GM18519 (cell line): ENCODE measurements around the gene NLRX1.
"Not testable (repeated sequence)": the region's sequence is repeated elsewhere in the genome, so short reads cannot be mapped to it uniquely, and the experiment has no call there.

Source experiments
- ATAC-seq: cut with Tn5 transposase; IDR thresholded peaks from one replicate; pipeline ENCODE4 v1.9.1; 2021; ENCODE audit warnings: mild to moderate bottlenecking, moderate library complexity; ENCODE audit not compliant: unreplicated experiment, low FRiP score

The NLRX1 gene, protein sequence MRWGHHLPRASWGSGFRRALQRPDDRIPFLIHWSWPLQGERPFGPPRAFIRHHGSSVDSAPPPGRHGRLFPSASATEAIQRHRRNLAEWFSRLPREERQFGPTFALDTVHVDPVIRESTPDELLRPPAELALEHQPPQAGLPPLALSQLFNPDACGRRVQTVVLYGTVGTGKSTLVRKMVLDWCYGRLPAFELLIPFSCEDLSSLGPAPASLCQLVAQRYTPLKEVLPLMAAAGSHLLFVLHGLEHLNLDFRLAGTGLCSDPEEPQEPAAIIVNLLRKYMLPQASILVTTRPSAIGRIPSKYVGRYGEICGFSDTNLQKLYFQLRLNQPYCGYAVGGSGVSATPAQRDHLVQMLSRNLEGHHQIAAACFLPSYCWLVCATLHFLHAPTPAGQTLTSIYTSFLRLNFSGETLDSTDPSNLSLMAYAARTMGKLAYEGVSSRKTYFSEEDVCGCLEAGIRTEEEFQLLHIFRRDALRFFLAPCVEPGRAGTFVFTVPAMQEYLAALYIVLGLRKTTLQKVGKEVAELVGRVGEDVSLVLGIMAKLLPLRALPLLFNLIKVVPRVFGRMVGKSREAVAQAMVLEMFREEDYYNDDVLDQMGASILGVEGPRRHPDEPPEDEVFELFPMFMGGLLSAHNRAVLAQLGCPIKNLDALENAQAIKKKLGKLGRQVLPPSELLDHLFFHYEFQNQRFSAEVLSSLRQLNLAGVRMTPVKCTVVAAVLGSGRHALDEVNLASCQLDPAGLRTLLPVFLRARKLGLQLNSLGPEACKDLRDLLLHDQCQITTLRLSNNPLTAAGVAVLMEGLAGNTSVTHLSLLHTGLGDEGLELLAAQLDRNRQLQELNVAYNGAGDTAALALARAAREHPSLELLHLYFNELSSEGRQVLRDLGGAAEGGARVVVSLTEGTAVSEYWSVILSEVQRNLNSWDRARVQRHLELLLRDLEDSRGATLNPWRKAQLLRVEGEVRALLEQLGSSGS

DNA sequence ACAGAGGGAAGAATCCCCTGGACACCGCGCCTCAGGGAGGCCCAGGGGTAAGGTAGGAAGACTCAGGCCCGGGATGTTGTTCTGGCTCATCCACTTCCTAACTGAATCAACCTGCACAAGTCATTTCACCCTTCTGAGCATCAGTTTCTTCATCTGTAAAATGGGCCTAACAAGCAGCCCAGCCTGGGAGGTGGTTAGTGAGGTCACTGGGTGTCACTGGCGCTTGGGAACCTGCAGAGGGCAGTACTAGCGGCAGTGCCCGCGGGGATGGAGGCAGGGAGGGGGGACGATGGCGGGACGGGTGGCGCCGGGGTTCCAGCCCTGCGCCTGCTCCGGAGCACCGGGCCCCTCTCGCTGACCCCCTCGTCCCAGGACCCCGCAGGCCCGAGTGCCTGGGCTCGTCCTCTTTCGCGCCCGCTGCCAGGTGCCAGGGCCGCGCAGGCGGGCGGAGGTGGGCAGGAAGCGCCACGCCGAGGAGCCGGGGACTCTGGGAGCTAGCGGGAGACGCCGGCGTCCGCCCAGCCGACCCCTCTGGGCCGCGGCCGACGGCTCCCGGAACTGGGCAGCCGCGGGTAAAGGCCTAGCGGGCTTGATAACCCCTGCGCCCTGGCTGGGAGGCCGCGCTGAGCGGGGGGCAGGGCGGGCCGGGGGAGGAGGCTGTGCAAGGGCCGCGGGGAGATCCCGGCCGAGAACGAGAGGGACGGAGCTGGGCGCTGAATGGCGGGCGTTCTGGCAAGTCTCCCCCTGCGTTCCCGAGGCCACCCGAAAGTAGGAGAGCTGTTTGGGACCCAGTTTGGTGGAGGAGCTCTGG is at the start of gene NLRX1:
Gene NLRX1 (plus strand): TSS at position 255 of the 811 bp plus-strand sequence. CDS start 2,679 bp downstream, outside the sequence.
- ATAC-seq = no peak

DNA sequence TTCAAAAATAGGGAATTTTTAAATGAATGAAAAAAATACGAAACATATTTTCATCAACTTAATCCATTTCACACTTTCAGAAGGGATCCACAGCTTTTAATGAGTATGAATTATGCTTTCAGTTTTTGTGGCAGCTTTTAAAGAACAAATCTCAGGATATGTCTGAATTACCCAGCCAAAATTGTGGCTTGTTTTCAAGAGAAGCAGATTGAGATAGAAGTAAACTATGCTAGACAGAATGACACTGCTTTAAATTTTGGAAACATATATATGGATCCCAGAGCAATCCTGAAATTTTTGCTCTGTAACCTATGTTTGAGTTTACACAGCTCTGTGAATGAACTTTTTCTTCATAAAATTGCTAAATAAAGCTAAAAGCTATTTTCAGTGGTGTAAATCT is 49.6 kb upstream of the NLRX1 start:
- no peak for ATAC-seq

DNA sequence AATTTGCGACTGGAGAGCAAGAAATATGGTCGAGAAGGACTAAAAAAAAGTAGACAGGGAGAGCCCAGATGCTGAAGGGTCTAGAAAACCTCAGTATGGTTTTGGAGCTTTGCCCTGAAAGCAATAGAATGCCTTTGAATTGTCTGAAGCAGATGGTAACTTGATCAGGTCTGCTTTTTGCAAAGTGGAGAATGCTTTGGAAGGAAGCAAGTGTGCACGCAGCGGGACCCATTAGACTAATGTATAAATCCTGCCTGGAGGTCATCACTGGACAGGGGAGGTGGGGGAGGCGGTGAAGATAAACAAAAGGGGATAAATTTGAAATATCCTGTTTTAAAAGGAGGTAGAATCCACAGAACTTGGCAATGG is 47.9 kb upstream of the NLRX1 start:
- no peak for ATAC-seq

DNA sequence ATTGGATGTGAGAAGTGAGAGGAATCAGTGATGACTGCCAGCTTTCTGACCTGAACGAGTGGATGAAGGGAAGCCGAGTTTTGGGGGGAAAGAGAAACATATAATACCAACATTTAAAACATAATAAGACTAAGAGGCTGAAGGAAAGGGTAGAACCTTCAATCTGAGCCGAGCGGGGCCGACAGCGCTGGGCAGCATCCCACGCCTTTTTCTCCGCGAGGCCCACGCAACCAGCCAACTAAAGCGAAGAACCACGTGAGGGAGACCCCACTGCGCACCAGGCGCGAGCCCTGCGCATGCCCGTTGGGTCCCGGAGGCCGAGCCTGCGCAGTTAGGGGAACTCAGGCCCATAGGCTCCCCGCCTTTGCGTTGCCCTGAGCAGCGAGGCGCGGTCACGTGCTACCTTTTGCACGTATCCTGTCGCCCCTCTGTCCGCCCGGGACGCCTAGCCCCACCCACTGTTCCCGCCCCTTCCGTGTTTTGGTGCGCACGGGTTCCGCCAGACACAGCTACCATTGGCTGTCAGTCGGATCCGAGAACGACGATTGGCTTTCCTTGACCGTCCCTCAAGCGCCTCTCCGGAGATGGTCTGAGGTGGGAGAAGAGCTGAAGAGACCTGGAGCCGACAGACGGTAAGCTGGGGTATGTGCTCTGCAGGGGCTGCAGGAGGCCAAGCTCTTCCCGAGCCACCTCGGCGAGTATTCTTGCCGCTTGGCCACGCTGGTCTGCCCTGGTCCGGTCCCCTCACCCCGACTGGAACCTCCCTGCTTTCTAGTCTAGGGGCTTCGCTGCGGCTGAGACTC is 47.3 kb upstream of the NLRX1 start, which contains the start of gene HINFP:
Gene HINFP (plus strand): TSS at position 573 of the 803 bp plus-strand sequence. CDS start 5,365 bp downstream, outside the sequence.
- ATAC-seq = peak; percentile 89

DNA sequence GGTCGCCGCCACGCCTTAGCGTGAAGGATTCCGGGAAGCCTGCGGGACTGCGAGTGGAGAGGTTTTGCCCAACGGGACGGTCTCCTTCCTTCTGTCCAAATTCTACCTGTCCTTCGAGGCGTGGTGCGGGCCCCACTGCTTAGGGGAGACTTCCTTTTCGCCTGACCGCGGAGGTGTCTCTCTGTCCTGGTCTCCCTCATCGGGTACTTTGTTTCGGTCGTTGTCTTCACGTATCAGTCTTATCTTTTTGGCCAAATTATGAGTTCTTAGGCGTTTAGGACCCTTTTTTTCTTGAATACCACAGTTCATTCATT is 46.8 kb upstream of the NLRX1 start:
- ATAC-seq = no peak

DNA sequence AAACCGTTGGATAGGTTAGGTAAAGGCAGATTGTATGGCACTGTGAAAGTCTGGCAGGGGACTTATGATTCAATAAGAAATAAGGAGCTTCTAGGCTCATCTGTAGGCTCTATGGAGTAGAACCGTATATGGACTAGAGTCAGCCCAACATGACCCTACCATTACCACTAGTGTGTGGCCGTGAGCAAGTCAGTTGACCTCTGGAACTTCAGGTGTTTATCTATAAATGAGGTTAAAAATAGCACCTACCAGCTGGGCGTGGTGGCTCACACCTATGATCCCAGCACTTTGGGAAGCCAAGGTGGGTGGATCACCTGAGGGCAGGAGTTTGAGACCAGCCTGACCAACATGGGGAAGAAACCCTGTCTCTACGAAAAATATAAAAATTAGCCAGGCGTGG is 42.7 kb upstream of the NLRX1 start:
- ATAC-seq = no peak

DNA sequence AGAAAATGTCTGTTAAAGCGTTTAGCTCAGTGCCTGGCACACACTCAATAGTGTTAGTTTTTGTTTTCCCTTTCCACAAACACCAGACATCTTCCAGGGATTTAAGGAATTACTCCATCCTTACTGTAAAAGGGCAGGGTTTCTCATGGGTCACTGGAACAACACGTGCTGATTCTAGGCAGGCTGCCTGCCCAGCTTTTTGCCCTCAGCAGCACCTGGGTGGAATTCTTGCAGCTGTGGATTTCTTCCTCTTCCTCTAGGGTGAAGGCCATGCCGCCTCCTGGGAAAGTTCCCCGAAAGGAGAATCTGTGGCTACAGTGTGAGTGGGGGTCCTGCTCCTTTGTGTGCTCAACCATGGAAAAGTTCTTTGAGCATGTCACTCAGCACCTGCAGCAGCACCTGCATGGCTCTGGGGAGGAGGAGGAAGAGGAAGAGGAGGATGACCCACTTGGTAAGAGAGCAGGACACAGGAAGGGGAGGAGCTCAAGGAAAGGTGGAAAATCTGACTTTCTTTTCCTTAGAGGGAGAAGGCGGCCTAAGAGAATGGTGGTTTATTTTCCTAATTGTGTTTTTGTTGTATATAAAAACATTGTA is 41.8 kb upstream of the NLRX1 start:
- ATAC-seq = no peak

DNA sequence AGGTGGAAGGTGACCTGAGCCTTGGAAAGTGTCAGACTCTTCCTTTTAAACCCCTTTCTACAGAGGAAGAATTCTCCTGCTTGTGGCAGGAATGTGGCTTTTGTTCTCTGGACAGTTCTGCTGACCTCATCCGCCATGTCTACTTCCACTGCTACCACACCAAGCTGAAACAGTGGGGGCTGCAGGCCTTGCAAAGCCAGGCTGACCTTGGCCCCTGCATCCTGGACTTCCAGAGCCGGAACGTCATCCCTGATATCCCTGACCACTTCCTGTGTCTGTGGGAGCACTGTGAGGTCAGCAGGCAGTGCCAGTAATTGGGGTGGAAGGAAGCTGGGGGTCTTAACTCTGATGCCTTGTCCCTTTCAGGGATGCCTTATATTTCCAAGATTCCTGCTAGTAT is 37.9 kb upstream of the NLRX1 start:
- no peak for ATAC-seq

DNA sequence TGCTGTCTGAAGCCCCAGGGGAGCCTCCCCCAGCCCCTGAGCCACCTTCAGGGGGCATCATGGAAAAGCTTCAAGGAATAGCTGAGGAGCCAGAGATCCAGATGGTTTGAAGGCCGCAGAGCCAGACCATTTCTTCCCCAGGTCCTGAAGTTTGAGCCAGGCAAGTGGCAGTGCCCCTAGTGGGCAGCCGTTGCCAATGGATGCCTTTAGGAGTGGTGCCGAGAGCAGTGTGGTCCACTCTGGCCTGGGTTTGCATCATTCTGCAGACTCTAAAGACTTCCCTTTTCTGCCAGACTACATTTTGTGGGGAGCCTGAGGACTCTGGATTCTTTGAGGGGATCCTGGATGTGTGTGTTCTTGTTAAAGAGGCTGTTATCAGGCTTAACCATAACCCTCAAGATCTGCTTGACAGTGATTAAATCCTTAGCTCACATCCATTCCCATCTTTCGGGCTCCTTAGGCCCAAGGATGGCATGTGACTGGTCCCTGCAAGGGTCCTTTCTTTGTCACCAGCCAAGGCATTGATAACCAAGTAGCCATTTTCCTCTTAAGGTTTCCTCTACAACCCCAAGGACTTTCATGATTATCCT is 34.0 kb upstream of the NLRX1 start:
- no peak for ATAC-seq

DNA sequence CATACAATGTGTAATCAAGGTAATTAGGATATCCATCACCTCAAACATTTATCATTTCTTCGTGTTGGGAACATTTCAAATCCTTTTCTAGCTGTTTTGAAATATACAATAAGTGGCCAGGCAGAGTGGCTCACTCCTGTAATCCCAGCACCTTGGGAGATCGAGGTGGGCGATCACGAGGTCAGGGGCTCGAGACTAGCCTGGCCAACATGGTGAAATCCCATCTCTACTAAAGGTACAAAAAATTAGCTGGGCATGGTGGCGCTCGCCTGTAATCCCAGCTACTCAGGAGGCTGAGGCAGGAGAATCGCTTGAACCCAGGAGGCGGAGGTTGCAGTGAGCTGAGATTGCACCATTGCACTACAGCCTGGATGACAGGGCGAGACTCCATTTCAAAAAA is 29.2 kb upstream of the NLRX1 start:
- ATAC-seq = not testable (repeated sequence)

DNA sequence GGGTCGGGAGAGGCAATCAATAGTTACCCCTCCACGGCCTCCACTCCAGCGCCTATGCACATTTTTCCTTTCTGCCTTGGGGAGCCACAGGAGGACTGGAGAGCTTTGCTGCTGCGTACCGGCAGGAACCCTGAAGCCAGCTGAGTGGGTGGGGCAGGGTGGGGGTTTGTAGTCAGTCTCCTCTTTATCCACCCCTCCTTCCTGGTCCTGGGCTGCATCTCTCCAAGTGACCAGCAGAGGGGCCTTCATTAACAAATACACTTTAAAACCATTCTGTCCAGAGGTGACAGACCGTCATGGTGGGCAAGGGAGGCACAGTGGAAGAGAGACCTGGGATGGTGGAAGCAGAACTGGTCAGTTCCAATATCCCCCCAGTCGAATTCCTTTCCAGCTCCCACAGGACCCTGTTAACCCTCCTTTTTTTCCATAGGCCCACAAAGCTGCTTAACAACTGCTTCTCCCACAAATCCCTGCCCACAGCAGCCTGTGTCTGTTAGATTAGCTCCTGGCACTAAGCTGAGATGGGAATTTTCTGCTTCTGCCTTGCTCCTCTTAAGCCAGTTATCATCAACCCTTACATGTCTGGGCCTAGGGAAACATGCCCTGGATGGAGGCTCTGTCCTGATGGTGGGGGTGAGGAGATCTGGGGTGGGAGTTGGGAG is 23.6 kb upstream of the NLRX1 start:
- no peak for ATAC-seq

DNA sequence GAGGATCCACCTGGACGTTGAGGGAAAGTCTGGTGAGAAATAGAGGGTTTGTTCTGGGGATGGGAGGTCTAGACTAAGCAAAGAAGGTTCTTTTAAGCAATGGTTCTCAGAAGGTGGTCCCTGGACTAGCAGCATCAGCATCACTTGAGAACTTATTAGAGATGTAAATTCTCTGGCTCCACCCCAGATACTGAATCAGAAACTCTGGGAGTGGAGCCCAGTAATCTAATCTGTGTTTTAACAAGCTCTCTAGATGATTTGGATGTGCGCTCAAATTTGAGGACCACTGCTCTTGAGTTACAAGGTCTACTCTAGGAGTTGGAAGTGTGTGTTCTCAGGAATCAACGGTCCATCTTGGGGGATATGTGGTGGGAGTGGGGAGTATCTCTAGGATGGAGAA is 23.0 kb upstream of the NLRX1 start:
- ATAC-seq = no peak

DNA sequence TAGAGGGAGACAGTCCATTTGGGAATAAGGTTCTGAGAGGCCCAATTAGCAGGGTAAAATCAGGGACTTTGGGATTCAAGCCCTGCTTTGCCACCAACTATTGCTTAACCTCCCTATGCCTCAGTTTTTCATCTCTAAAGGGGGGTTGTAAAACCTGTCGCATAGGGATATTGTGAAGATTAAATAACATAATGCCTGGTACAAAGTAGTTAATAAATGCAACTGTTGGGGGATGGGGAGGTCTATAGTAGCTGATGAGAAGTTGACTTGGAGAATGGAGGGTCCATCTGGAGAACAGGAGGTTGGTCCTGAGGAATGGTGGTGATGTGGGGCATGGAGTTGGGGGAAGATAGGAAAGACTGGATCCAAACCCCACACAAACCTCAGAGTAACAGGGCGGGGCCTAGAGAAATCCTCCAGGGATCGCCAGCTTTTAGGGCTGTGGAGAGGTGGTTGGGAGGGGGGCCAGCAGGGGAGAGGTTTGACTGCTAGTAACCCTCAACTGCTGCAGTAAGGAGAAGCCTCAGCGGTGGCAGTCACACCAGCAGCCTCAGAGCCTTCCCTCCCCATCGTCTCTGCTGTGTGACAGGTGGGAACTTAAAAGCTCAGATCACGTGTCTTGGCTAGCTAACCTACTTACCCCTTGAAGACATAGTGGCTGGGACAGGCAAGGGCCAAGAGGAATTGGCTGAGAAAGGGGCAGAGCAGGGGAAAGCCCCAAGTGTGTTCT is 20.8 kb upstream of the NLRX1 start:
- no peak for ATAC-seq

DNA sequence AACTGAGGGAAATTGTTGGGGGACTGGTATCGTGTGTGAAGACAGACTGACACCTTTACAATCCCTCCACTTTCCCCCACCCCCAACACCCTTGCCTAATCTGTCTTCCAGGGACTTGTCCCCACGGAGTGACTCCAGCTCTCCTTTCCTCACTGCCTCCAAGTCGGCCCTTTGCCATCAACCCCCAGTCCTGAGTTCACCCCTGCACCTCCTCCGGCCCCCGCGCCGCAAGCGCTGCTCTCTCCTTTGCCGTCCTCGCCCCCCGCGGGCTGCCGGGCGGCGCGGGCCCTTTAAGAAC is 19.9 kb upstream of the NLRX1 start:
- no peak for ATAC-seq

DNA sequence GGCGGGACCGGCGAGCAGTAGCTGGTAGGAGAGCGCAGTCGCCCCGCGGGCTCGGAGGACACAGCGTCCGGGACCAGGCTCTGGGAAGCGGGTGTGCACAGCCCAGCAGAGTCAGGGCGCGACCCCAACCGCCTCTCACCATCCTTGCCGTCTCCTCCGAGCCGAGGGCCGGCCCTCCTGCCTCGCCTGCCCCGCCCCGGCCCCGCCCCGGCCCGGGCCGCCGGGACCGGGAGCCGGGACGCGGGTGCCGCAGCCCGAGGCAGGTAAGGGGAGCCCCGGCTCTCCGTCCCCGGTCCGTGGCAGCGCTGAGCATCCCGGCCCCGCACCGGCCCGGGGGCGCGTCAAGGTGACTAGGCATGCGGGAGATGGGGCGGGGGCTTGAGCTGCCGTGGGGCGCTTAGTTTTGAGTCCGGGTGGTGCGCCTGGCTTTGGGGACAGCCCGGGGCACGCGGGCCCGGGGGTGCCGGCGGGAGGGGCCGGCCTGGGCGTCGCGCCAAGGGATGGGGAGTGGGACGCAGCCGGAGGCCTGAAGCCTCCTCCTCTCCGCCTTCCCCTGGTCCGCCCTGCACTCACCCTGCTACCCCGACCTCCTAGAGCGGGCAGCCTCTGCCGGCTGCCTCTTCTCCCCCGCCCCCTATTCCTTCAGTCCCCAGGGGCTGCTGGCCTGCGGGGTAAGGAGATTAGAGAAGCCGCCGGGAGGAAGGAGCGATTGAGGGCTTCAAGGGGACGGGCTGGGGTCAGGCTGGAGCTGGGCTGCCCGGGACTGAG is 19.3 kb upstream of the NLRX1 start, which contains the start of gene ABCG4:
Gene ABCG4 (plus strand): TSS at position 35 of the 768 bp plus-strand sequence. CDS start 914 bp downstream, outside the sequence.
- ATAC-seq = no peak

DNA sequence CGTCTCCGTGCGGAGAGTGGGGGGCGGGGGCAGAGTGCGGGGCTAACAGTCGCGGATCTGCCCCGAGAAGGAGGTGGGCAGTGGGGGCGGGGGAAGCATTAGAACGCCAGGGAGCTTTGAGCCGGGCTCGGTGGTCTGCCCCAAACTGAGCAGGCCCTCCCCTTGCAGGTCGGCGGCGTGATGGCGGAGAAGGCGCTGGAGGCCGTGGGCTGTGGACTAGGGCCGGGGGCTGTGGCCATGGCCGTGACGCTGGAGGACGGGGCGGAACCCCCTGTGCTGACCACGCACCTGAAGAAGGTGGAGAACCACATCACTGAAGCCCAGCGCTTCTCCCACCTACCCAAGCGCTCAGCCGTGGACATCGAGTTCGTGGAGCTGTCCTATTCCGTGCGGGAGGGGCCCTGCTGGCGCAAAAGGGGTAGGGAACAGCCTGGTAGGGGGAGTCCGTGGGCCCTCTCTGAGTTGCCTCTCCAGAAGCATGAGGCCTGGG is 18.7 kb upstream of the NLRX1 start:
- ATAC-seq = no peak

DNA sequence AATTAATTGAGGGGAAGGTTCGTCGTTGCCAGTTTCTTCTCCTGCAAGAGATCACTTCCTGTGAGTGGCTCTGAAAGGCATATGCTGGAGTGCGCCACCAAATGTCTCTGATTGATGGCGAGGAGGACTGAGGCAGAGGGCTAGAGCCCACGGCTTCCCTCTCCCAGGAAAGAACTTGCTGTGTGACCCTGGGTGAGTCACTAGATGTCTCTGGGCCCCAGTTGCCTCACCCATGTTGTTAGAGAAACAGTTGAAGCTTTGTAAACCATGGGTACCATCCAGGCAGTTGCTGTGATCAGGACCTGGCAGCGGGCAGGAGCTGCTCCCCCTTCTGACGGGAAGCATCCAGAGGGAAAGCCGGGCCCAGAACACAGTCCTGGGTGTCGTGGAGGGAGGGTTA is 16.5 kb upstream of the NLRX1 start:
- ATAC-seq = no peak
